HG02798 (cell line): ENCODE data around the gene HP1BP3.

Experiments
- ATAC-seq: cut with Tn5 transposase; IDR thresholded peaks from one replicate; pipeline ENCODE4 v1.9.1; 2021; ENCODE audit warnings: mild to moderate bottlenecking; ENCODE audit not compliant: unreplicated experiment, poor library complexity

Gene HP1BP3

DNA sequence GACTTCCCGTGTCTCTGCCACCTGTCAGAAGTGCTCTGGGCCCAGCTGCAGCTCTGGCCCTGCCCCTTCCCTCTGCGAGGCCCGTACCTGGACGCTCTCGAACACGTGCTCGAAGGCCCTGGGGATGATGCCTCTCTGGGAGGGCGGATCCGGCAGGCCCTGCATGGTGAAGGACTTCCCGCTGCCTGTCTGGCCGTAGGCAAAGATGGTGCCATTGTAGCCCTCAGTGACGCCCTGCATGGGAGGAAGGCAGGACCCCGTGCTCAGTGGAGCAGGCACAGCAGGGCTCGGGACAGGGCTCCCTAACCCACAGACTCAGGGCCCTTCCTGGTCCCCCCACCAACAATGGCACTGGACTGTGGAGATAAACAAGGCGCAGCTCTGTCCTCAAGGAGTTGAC, 71.7 kb downstream of the HP1BP3 start:
- ATAC-seq: no peak

DNA sequence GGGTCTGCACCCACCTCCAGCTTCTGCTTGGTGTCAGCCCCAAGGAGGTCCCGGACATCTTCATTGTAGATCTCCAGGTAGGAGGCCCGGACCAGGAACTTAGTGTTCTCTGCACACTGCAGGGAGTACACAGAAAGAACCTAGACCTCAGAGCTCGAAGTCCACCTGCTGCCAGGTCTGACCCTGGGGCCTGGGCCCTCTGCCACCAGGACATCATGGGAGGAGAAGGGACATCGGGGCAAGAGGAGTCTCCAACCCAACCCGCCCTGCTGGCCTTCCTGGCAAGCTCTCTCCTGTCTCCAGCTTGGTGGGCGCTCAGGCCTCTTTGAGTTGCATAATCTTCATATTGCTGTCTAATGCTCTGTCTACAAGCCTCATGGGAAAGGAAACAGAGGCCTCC, 73.7 kb downstream of the HP1BP3 start:
- ATAC-seq: no peak

DNA sequence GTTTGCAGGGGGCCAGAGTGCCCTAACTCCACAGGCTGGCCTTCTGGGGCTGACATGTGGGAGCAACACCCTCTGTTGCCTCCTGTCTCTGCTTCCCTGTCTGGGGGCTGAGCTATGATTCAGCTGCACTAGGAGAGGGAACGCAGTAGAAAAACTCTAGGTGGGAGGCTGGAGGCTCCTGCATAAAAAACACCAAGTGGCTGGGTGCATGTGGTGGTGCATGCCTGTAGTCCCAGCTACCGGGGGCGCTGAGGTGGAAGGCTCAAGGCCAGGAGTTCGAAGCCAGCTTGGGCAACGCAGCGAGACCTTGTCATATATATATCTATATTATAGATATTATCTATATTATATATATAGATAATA, 74.9 kb downstream of the HP1BP3 start:
- no peak for ATAC-seq

GRCh38 chr1:20711285-20712214, 75.6 kb downstream of the HP1BP3 start:
- ATAC-seq: no peak

- ATAC-seq: no peak
These were observed 76.4 kb downstream of the HP1BP3 start for GRCh38 chr1:20710469-20711284.

DNA sequence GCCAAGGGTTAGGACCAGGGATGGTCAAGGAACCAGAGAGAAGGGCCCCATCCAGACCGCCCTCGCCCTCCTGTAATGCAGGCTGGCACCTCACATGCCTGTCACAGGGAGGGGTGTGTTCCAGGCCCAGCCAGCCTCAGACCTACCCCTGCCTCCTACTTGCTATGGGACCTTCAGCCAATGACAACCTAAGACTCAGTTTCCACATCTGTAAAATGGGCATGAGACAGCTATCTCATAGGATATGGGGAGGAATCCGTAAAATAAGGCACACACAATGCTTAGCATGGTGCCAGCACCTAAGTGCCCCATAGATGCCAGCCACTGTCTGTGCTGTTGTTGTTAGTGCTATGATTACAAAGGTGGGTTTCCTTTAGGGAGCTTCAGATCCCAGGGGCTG, 77.2 kb downstream of the HP1BP3 start:
- no peak for ATAC-seq

DNA sequence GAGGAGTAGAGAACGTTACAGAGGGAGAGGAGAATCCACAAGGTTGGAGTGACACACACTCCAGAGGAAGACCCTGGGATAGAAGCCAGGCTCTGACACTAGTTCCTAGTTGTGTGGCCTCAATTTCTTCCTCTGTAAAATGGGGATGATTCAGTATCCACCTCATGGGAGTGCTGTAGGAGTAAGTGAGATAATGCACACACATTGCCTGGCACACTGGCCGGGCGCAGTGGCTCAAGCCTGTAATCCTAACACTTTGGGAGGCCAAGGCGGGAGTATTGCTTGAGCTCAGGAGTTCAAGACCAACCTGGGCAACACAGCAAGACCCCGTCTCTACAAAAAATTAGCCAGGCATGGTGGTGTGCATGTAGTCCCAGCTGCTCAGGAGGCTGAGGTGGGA, 78.2 kb downstream of the HP1BP3 start:
- no peak for ATAC-seq

DNA sequence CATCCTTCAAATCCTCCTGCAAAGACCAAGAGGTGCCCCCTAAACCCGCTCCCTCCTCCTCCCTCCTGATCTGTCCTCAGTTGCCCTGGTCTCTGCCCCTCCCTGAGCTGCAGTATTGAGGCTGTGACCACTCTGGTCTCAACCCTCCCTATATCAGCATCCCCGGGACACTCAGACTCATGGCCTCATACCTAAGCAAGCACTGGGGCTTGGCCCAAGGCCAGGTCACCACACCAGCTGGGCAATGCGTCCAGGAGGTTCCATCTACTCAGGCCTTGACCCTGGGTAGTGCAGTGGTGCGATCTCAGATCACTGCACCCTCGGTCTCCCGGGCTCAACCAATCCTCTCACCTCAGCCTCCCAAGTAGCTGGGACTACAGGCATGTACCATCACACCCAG, 79.0 kb downstream of the HP1BP3 start:
- no peak for ATAC-seq

GRCh38 chr1:20706841-20707240, 80.3 kb downstream of the HP1BP3 start:
- ATAC-seq: no peak

DNA sequence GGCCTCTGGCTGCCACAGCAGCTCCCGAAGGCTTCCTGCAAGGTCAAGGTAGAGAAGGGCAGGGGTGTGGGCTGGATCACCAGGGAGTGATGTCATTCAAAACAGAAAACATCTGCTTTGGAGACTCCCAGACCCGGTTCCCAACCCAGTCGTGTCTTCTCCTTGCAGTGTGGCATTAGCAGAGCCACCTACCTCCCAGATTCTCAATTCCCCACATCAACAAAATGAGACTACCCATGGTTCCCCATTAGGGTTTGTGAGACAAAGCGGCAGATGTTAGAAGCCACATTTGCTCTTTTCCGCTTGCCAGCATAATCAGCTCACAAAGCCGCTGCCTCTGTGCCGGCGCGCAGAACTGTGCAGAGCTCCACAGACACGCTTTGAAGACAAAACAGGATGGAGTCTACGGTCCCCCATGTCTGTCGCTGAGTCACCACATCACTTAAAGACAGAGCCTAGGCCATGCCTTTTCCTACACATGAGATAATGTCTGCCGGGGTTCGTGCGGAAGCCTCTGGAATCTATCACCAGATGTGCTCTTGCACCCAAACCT, 81.8 kb downstream of the HP1BP3 start:
- ATAC-seq: no peak

DNA sequence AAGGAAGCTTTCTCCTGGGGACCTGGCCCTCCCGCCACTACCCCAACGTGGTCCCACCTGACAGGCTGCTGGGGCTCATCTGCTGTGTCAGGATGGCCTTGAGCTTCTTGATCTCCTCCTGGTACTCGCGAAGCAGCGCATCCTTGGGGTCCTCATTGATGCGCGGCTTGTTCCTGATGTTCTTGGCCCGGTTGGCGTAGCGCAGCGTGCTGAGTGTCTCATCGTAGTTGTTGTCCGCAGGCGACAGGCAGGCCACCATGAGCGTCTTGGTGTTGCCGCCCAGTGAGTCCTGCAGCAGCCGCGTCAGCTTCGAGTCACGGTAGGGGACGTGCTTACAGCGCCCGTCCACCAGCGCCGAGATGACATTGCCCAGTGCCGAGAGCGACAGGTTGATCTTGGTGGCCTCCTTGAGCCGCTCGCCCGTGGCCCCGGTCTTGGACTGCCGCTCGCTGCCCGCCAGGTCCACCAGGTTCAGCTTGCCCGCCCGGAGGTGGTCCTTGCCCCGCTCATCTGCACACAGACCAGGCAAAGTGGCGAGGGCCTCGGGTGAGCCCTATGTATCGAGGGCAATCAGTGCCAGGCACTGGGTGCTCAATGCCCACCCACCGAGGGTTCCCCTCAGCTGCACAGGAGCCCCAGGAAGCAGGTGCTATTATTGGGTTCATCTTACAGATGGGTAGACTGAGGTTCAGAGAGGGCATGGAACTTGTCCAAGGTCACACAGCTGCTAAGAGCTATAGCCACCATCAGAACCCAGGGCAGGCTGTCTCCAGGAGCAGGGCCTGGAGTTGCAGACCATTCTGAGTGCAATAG, 82.5 kb downstream of the HP1BP3 start:
- ATAC-seq: no peak

- no peak for ATAC-seq
These were observed 83.9 kb downstream of the HP1BP3 start for GRCh38 chr1:20703124-20703756.

DNA sequence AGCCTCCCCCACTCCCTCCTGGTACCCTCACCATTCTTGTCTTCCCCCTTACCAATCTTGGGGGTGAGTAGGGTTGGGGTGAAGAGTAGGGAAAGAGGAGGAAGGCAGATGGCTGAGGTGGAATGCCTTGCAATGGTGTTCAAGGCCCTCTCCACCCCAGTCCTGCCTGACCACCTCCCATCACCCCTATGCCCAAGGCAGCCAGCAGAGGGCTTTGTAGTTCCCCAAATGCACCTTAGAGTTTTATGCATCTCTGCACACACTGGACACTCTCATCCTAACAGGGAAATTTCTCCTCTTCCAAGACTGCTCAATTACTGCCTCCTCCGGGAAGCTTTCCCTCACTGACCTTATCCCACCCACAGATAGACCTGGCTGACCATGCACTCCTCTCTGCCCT, 84.7 kb downstream of the HP1BP3 start:
- ATAC-seq: no peak

DNA sequence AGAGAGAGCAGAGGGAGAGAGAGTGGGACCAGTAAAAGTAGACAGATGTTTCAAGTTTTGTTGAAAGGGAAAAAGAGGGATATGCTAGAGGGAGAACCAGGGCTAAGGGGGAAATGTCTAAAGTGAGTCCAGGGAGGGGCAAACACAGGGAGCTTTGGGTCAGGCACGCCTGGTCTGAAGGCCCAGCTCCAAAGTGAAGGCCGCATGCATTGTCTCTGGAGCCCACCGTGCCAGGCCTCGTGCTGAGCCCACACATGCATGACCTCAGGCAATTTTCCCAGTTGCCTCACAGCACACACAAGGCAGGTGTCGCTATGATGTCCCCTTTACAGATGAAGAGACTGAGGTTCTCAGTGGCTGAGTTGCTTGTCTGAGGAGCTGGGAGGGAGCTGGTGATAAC, 85.3 kb downstream of the HP1BP3 start:
- no peak for ATAC-seq

DNA sequence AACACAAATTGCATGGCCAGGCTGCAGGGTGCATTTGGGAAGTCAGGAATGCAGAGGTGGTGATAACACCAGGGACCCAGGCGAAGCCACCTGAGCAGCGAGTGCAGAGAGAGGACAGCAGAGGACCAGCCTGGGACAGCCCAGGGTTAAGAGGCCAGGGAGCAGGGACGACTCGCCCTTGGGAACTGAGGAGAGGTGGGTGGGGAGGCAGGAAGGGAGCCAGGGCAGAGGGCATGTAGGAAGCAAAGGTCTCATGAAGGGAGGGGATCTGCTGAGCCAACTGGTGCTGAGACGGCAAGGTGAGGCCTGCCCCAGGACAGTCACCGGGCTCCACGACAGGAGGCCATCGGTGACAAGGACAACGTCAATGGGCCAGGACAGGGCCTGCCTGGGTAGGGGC, 85.7 kb downstream of the HP1BP3 start:
- ATAC-seq: no peak

GRCh38 chr1:20700636-20701215, 86.4 kb downstream of the HP1BP3 start:
- ATAC-seq: no peak

GRCh38 chr1:20699558-20699957, 87.5 kb downstream of the HP1BP3 start:
- ATAC-seq: no peak

DNA sequence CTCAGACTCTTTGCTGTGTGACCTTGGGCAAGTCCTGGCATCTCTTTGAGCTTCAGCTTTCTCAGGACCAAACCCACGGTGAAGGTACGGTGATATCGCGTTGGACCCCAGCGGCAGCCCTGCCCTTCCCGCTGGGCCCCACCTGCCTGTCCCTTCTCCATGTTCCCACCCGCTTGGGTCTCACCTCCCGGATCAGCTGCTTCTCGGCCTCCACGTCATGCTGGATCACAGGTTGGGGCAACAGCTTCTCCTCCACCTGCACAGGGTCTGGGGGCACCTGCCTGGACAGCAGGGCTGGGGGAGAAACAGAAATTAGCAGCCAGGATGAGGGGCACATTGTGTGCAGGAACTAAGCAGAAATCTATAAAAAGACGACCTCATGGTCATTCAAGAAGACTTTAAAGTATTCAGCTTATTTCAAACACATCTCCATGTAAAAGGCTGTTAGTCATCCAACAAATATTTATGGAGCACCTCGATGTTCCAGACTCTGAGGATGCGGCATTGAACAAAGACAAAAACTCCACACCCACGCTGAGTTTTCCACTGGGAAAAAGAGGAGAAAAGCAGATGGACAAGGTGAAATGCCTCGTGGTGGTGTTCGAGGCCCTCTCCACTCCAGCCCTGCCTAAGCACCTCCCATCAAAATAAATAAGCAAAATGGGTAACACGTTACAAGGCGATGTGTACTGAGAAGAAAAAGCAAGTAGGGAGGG, 88.8 kb downstream of the HP1BP3 start:
- ATAC-seq: no peak

DNA sequence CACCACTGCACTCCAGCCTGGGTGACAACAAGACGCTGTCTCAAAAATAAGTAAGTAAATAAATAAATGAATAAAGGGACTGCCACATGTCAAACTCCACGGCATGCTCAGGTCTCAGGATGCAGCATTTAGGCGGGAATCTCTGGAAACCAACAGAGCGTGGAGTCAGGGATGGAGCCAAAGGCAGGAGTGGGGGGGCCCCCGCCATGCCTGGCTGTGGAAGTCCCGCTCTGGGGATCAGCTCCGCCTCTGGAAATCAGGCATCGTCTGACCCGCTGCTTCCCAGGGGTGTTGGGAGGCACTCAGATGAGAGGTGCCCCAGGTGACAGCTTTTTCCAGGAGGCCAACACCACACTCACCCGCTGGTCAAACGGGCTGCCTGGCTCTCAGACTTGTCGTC, 89.5 kb downstream of the HP1BP3 start:
- ATAC-seq: no peak
